ENCODE data around the gene OR2T8.

The OR2T8 gene

GRCh38 chr1:247942624-247943023 is 22.6 kb downstream of the OR2T8 start:
- ChIA-PET POLR2A (ENCODE audit: low non-redundant PET) (no interaction called here), CTCF (no interaction called here)
- no peak for TF ChIP-seq CTCF (conservative IDR thresholded peaks at IDR 0.05; ENCODE audit: low read depth)
- no peak overlapping the region for H3K27ac ChIP-seq
- no peak for DNase-seq (ENCODE audit: low spot score)

- no peak for DNase-seq (ENCODE audit: low spot score)
- no peak within 1 kb of the TSS for H3K27ac ChIP-seq
- ChIA-PET POLR2A (ENCODE audit: low non-redundant PET) (no interaction called here), CTCF (no interaction called here)
- no peak for TF ChIP-seq CTCF (conservative IDR thresholded peaks at IDR 0.05; ENCODE audit: low read depth)
These were observed 28.5 kb downstream of the OR2T8 start, which contains the start of gene OR2L8 for GRCh38 chr1:247948558-247948957. TSS of gene OR2L8 (plus strand) at chr1:247948858. CDS start at chr1:247948858, 0 bp downstream.

- H3K27ac ChIP-seq, result no peak overlapping the region
- TF ChIP-seq CTCF (conservative IDR thresholded peaks at IDR 0.05; ENCODE audit: low read depth), result no peak
- DNase-seq (ENCODE audit: low spot score), result no peak
- CTCF ChIA-PET, result no interaction called here
- POLR2A ChIA-PET (ENCODE audit: low non-redundant PET), result no interaction called here
These were observed 33.4 kb downstream of the OR2T8 start for GRCh38 chr1:247953408-247953807.

GRCh38 chr1:247961791-247962190 is 41.7 kb downstream of the OR2T8 start:
- no peak for DNase-seq (ENCODE audit: low spot score)
- no peak for TF ChIP-seq CTCF (conservative IDR thresholded peaks at IDR 0.05; ENCODE audit: low read depth)
- CTCF ChIA-PET, result no interaction called here
- no peak overlapping the region for H3K27ac ChIP-seq
- POLR2A ChIA-PET (ENCODE audit: low non-redundant PET), result no interaction called here

- TF ChIP-seq CTCF (conservative IDR thresholded peaks at IDR 0.05; ENCODE audit: low read depth), result no peak
- ChIA-PET POLR2A (ENCODE audit: low non-redundant PET) (no interaction called here), CTCF (no interaction called here)
- no peak for DNase-seq (ENCODE audit: low spot score)
- no peak overlapping the region for H3K27ac ChIP-seq
These were observed 43.0 kb downstream of the OR2T8 start for GRCh38 chr1:247962911-247963588.

GRCh38 chr1:247964933-247965332 is 44.9 kb downstream of the OR2T8 start, which contains the start of gene OR2AK2:
TSS of gene OR2AK2 (plus strand) at chr1:247965233. CDS start at chr1:247965377, 144 bp downstream.
- DNase-seq (ENCODE audit: low spot score), result no peak
- H3K27ac ChIP-seq, result no peak within 1 kb of the TSS
- POLR2A ChIA-PET (ENCODE audit: low non-redundant PET), result no interaction called here
- CTCF ChIA-PET, result no interaction called here
- no peak for TF ChIP-seq CTCF (conservative IDR thresholded peaks at IDR 0.05; ENCODE audit: low read depth)

Measured in RWPE1 (cell line).